Endothelial cell of umbilical vein (primary cell): ENCODE measurements around the gene KCNH2.

ENCODE experiments used
- CTCF ChIP-seq, 2 donors: IDR thresholded peaks; 1 replicate in 1 of 2; 2 replicates in 1 of 2; pipeline ENCODE4 v1.5.1; 2011; ENCODE audit warnings: low read length in 2 of 2, mild to moderate bottlenecking in 2 of 2, moderate library complexity in 2 of 2, control low read depth in 1 of 2, inconsistent platforms in 1 of 2, low read depth in 1 of 2; ENCODE audit not compliant: insufficient read depth in 1 of 2; ENCODE audit errors: extremely low read depth in 1 of 2
- EZH2 ChIP-seq: IDR thresholded peaks from 2 replicates; pipeline ENCODE4 v1.6.1; 2012; ENCODE audit warnings: borderline replicate concordance, low read depth, mild to moderate bottlenecking, moderate library complexity, low read length, inconsistent platforms; ENCODE audit not compliant: severe bottlenecking
- GATA2 ChIP-seq: IDR thresholded peaks from 2 replicates; pipeline ENCODE4 v1.7.0; 2011; ENCODE audit warnings: low read depth, mild to moderate bottlenecking, moderate library complexity, mixed read lengths, low read length; ENCODE audit not compliant: insufficient read length, insufficient read depth
- JUN ChIP-seq: IDR thresholded peaks from 2 replicates; pipeline ENCODE4 v1.6.1; 2011; ENCODE audit warnings: borderline replicate concordance, low read depth; ENCODE audit not compliant: insufficient read length, insufficient read depth
- MYC ChIP-seq: IDR thresholded peaks from one replicate; pipeline ENCODE4 v1.6.1; 2011; ENCODE audit warnings: mild to moderate bottlenecking, low read depth, low read length
- POLR2A ChIP-seq: IDR thresholded peaks from 2 replicates; pipeline ENCODE4 v1.6.1; 2012; ENCODE audit warnings: low read depth, mild to moderate bottlenecking, control low read depth, low read length
- POLR2AphosphoS5 ChIP-seq: IDR thresholded peaks from 2 replicates; pipeline ENCODE4 v1.6.1; 2012; ENCODE audit warnings: low read depth, mild to moderate bottlenecking, control low read depth, low read length, moderate library complexity; ENCODE audit not compliant: insufficient read depth
- TF ChIP-seq, protein P1 (sequence below): IDR thresholded peaks from 2 replicates; pipeline ENCODE4 v1.6.1; 2011; ENCODE audit not compliant: insufficient read depth, insufficient read length

DNA sequence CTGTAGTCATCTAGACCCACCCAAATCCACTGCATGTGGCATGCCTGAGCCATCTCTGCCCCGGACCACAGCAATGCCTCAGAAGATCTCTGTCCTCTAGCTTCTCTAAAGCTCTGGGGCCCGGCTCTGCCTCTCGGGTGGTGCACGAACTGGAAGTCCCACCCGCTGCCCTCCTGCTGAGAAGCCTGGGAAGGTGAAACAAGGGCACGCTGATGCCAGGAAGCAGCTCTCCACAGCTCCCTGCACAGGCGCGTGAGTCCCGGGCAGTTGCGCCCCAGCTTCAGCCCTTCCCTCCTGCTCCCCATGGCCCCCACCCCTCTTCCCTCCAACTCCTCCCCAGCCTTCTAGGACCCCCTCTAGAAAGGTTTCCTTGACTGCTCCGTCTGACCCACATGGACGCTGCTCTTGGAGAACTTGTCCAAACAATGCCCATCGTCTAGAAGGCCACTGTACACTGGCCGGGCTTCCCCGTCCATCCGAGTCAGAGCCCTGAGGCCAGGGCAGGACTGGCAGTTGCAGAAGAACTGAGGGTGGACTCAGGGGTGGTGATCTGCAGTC lies 12.8 kb downstream of the KCNH2 start:
- TF ChIP-seq CTCF (IDR thresholded peaks at IDR 0.05; ENCODE audit: extremely low read depth in 1 of 2, insufficient read depth in 1 of 2, low read depth in 1 of 2, low read length in 2 of 2) (no peak), MYC (no peak), POLR2A (no peak), POLR2AphosphoS5 (no peak), EZH2 (no peak), GATA2 (no peak), JUN (no peak)
- TF ChIP-seq, protein P1, sequence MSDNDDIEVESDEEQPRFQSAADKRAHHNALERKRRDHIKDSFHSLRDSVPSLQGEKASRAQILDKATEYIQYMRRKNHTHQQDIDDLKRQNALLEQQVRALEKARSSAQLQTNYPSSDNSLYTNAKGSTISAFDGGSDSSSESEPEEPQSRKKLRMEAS = no peak
